GM18951 (cell line): Measurements from ENCODE around the gene SLC16A8.

Source experiments
- POLR2A ChIP-seq: IDR thresholded peaks from 4 replicates; pipeline ENCODE4 v1.6.1; 2011; ENCODE audit warnings: mild to moderate bottlenecking; ENCODE audit not compliant: insufficient read length, insufficient read depth; ENCODE audit errors: extremely low read depth
- in situ Hi-C: fragments of 300-500 bp; cut with MboI; formaldehyde crosslinking; loops from one replicate; pipeline ENCODE4 v1.12.0; 2022; ENCODE audit warnings: low sequenced_read_pairs, mixed read lengths, inconsistent platforms; ENCODE audit not compliant: unreplicated experiment

SLC16A8 gene

GRCh38 chr22:38077595-38077994 lies 6.4 kb downstream of the SLC16A8 start:
- TF ChIP-seq POLR2A = no peak
- in situ Hi-C loops = no loop called here

- no peak for TF ChIP-seq POLR2A
- in situ Hi-C loops = no loop called here
Measured at GRCh38 chr22:38077096-38077495, 6.9 kb downstream of the SLC16A8 start.

GRCh38 chr22:38075961-38076360 lies 8.0 kb downstream of the SLC16A8 start:
- in situ Hi-C loops = no loop called here
- no peak for TF ChIP-seq POLR2A

GRCh38 chr22:38075105-38075825 lies 8.7 kb downstream of the SLC16A8 start:
- TF ChIP-seq POLR2A = no peak
- in situ Hi-C loops = no loop called here

GRCh38 chr22:38074181-38075104 lies 9.5 kb downstream of the SLC16A8 start:
- TF ChIP-seq POLR2A = no peak
- in situ Hi-C loops = no loop called here

- TF ChIP-seq POLR2A = no peak
- in situ Hi-C loops = no loop called here
Measured at GRCh38 chr22:38073150-38074130, 10.5 kb downstream of the SLC16A8 start.

- in situ Hi-C loops = no loop called here
- TF ChIP-seq POLR2A = no peak
Measured at GRCh38 chr22:38072322-38073149, 11.4 kb downstream of the SLC16A8 start.

- TF ChIP-seq POLR2A = no peak
- in situ Hi-C loops = no loop called here
Measured at GRCh38 chr22:38071421-38072321, 12.3 kb downstream of the SLC16A8 start.

- no peak for TF ChIP-seq POLR2A
- in situ Hi-C loops = no loop called here
Measured at GRCh38 chr22:38070250-38070921, 13.6 kb downstream of the SLC16A8 start.

- TF ChIP-seq POLR2A = no peak
- in situ Hi-C loops = no loop called here
Measured at GRCh38 chr22:38069372-38070249, 14.4 kb downstream of the SLC16A8 start.
